K562 (cell line): ENCODE results near the gene RNF4. TPM values are rescaled to one million over a fixed set of nuclear protein-coding genes. Genes with fewer than 3 reads are reported as not detected.
A peak's percentile ranks its signal among the peaks of the same experiment; 100 is the strongest.

Experiments used
- ATF6 ChIP-seq: sonication (generic); formaldehyde crosslinking; IDR thresholded peaks from 2 replicates; pipeline ENCODE4 v1.4.0; 2020; ENCODE audit warnings: mild to moderate bottlenecking, missing genetic modification reagents
- BRCA1 ChIP-seq, 2 experiments: fragments of 450-650 bp in 1 of 2; sonication (generic) in 1 of 2; formaldehyde crosslinking in 1 of 2; IDR thresholded peaks; 2 replicates each; pipeline versions ENCODE4 v1.5.0 to v1.6.1; 2017 to 2020; ENCODE audit warnings: mild to moderate bottlenecking in 1 of 2, missing genetic modification reagents in 1 of 2
- CCNT2 ChIP-seq: IDR thresholded peaks from 2 replicates; pipeline ENCODE4 v1.6.1; 2011; ENCODE audit warnings: borderline replicate concordance, low read depth, mild to moderate bottlenecking, moderate library complexity, mixed read lengths, low read length; ENCODE audit not compliant: insufficient read length; ENCODE audit errors: extremely low read depth
- E2F4 ChIP-seq: sonication (generic); formaldehyde crosslinking; IDR thresholded peaks from 2 replicates; pipeline ENCODE4 v1.8.0; 2022; ENCODE audit warnings: mild to moderate bottlenecking, low read depth, missing genetic modification reagents
- ETS1 ChIP-seq: conservative IDR thresholded peaks from 2 replicates; pipeline ENCODE4 v1.6.1; 2011; ENCODE audit warnings: low read depth, mild to moderate bottlenecking, low read length; ENCODE audit not compliant: control insufficient read depth
- FUS ChIP-seq: fragments of 200-400 bp; formaldehyde crosslinking; optimal IDR thresholded peaks from 2 replicates; pipeline ENCODE3; 2017; ENCODE audit warnings: low read depth, low read length
- MTA3 ChIP-seq: fragments of 450-650 bp; formaldehyde crosslinking; IDR thresholded peaks from 2 replicates; pipeline ENCODE4 v1.6.1; 2017; ENCODE audit warnings: mild to moderate bottlenecking, borderline replicate concordance
- MXD1 ChIP-seq: fragments of 250-450 bp; sonication (Bioruptor Pico); IDR thresholded peaks from 2 replicates; pipeline ENCODE4 v1.8.0; 2021; ENCODE audit warnings: borderline replicate concordance, mild to moderate bottlenecking, moderate library complexity; ENCODE audit not compliant: poor library complexity, severe bottlenecking
- NCOR1 ChIP-seq: fragments of 450-650 bp; IDR thresholded peaks from 2 replicates; pipeline ENCODE4 v1.6.1; 2016; ENCODE audit warnings: mild to moderate bottlenecking, moderate library complexity
- NFIC ChIP-seq: fragments of 450-650 bp; IDR thresholded peaks from 2 replicates; pipeline ENCODE4 v1.6.1; 2017; ENCODE audit warnings: mild to moderate bottlenecking, inconsistent platforms
- PCBP1 ChIP-seq: fragments of 200-400 bp; formaldehyde crosslinking; IDR thresholded peaks from 2 replicates; pipeline ENCODE4 v1.6.1; 2018; ENCODE audit warnings: mild to moderate bottlenecking, low read depth, low read length; ENCODE audit not compliant: poor library complexity, severe bottlenecking
- SNAPC5 ChIP-seq: fragments of 250-450 bp; sonication (Bioruptor Pico); IDR thresholded peaks from 2 replicates; pipeline ENCODE4 v1.8.0; 2021; ENCODE audit warnings: moderate library complexity, mild to moderate bottlenecking, inconsistent platforms
- STAT5A ChIP-seq: IDR thresholded peaks from 2 replicates; pipeline ENCODE4 v1.6.1; 2012; ENCODE audit warnings: low read length, inconsistent platforms, borderline replicate concordance
- ZBTB5 ChIP-seq: fragments of 450-650 bp; IDR thresholded peaks from 2 replicates; pipeline ENCODE4 v1.6.1; 2017; ENCODE audit warnings: antibody characterized with exemption
- ZKSCAN3 ChIP-seq: fragments of 250-450 bp; sonication (Bioruptor Pico); IDR thresholded peaks from 2 replicates; pipeline ENCODE4 v1.4.0; 2020
- ZNF121 ChIP-seq: sonication (generic); formaldehyde crosslinking; conservative IDR thresholded peaks from 2 replicates; pipeline ENCODE4 v1.8.0; 2022; ENCODE audit warnings: missing genetic modification reagents
- ZNF311 ChIP-seq: fragments of 250-450 bp; sonication (Bioruptor Pico); IDR thresholded peaks from 2 replicates; pipeline ENCODE4 v1.4.0; 2020; ENCODE audit warnings: mild to moderate bottlenecking, moderate library complexity
- ZNF764 ChIP-seq: fragments of 250-450 bp; sonication (Bioruptor Pico); IDR thresholded peaks from 2 replicates; pipeline ENCODE4 v1.4.0; 2020; ENCODE audit warnings: low read depth, mild to moderate bottlenecking, moderate library complexity
- ZZZ3 ChIP-seq: fragments of 450-650 bp; IDR thresholded peaks from 2 replicates; pipeline ENCODE4 v1.6.1; 2016; ENCODE audit warnings: antibody characterized with exemption, mild to moderate bottlenecking, moderate library complexity
- polyA plus RNA-seq, 8 experiments: library from polyadenylated mRNA; depleted of rRNA in 4 of 8; stranded (reverse) in 5 of 8; unstranded in 3 of 8; fragments of >200 nt; fragmentation: Nextera tagmentation in 2 of 8; fragmentation: Illumina TruSeq in 1 of 8; extraction: Ambion mirVana in 2 of 8; extraction: Trizol in 1 of 8; gene quantifications; 2 replicates each; pipeline versions ENCODE4 v1.2.1 to v1.2.3, GENCODE V29; 2011 to 2014; ENCODE audit warnings: inconsistent platforms in 1 of 8, missing spikeins in 1 of 8
- total RNA-seq, 7 experiments: library from RNA; depleted of rRNA in 6 of 7; stranded (reverse); fragments of >200 nt in 6 of 7; fragmentation: Illumina TruSeq in 2 of 7; extraction: Trizol in 2 of 7; gene quantifications; 2 replicates each; pipeline versions ENCODE4 v1.2.1 to v1.2.3, GENCODE V29; 2011 to 2021; ENCODE audit warnings: low replicate concordance in 1 of 7

The RNF4 gene
- total and polyA plus RNA-seq, 9 of the 15 experiments (the other 6 are each of a cell fraction or from before 2014, with no cell fraction given): 19.2 to 59.3 (median 44.8) TPM

GRCh38 chr4:2468456-2469191 lies at the start of gene RNF4 (continued):
- no peak for TF ChIP-seq NCOR1
- TF ChIP-seq E2F4 (CRISPR knock-in tag): peak; percentile 38; the same call in 1 of the 2 replicates
- no peak for TF ChIP-seq MTA3
- no peak for TF ChIP-seq SNAPC5 (CRISPR knock-in tag)
- TF ChIP-seq MXD1 (CRISPR knock-in tag): no peak
- TF ChIP-seq FUS: no peak
- TF ChIP-seq STAT5A: no peak
- TF ChIP-seq ZBTB5: no peak
- TF ChIP-seq ZNF764 (CRISPR knock-in tag): no peak
- TF ChIP-seq PCBP1: peak; percentile 51
- TF ChIP-seq CCNT2: no peak
- TF ChIP-seq ZKSCAN3 (CRISPR knock-in tag): no peak
- TF ChIP-seq ATF6: no peak; the same call in 1 of the 2 replicates
- TF ChIP-seq ETS1: no peak; the same call in none of the 2 replicates
- TF ChIP-seq ZZZ3: no peak
- no peak for TF ChIP-seq ZNF311 (CRISPR knock-in tag)
- no peak for TF ChIP-seq BRCA1 (IDR thresholded peaks at IDR 0.05)
- TF ChIP-seq BRCA1 (CRISPR knock-in tag; IDR thresholded peaks at IDR 0.05): no peak
- TF ChIP-seq ZNF121 (CRISPR knock-in tag): no peak
- TF ChIP-seq NFIC: peak; percentile 35
